Testis (tissue), 3 donors: ENCODE data around the gene PTP4A2. TPM values are rescaled to one million over a fixed set of nuclear protein-coding genes. Genes with fewer than 3 reads are reported as not detected.

Experiments used
- DNase-seq: peaks from one replicate; pipeline ENCODE4 v3.0.0-alpha.2; 2019
- H3K27ac ChIP-seq, 2 donors: fragments of 200-600 bp; sonication (generic); one replicate each; pipeline ENCODE4 v1.5.1; 2019
- H3K27me3 ChIP-seq: fragments of 200-600 bp; sonication (generic); one replicate; pipeline ENCODE4 v1.5.1; 2019
- H3K36me3 ChIP-seq: fragments of 200-600 bp; sonication (generic); one replicate; pipeline ENCODE4 v1.5.1; 2017; ENCODE audit warnings: low read depth; ENCODE audit errors: missing control alignments
- H3K4me1 ChIP-seq: fragments of 200-600 bp; sonication (generic); one replicate; pipeline ENCODE4 v1.5.1; 2019
- H3K4me3 ChIP-seq, 2 donors: fragments of 200-600 bp; sonication (generic); one replicate each; pipeline ENCODE4 v1.5.1; 2017 to 2019
- H3K9me3 ChIP-seq: fragments of 200-600 bp; sonication (generic); one replicate; pipeline ENCODE4 v1.5.1; 2017
- CTCF ChIP-seq, 3 experiments: fragments of 450-650 bp in 2 of 3; fragments of 200-600 bp in 1 of 3; sonication (generic) in 1 of 3; IDR thresholded peaks; one replicate each; pipeline ENCODE4 v1.5.1; 2016 to 2019; ENCODE audit warnings: antibody characterized with exemption in 3 of 3, mild to moderate bottlenecking in 2 of 3, moderate library complexity in 1 of 3
- POLR2A ChIP-seq: fragments of 450-650 bp; IDR thresholded peaks from one replicate; pipeline ENCODE4 v1.6.1; 2017; ENCODE audit warnings: antibody characterized with exemption, mild to moderate bottlenecking, moderate library complexity
- WGBS, 2 donors: methylation state at CpG; one replicate each; pipeline ENCODE4 v1.1.5; 2018; 5-methylcytosine and 5-hydroxymethylcytosine counted together
- intact Hi-C: fragments of 100-400 bp; cut with DNase I; formaldehyde crosslinking; loops from one replicate; pipeline ENCODE4 v1.15.1; 2023; ENCODE audit warnings: low total_unique reads
- polyA plus RNA-seq: library from polyadenylated mRNA; stranded (reverse); fragments of 350-450 nt; fragmentation: Illumina TruSeq; extraction: RNeasy Lipid Tissue Mini Kit (QIAGEN cat#74804); gene quantifications from one replicate; pipeline ENCODE4 v1.2.3, GENCODE V29; 2014; ENCODE audit warnings: low read depth, low replicate concordance; ENCODE audit not compliant: insufficient read depth
- total RNA-seq, 2 donors: library from RNA; depleted of rRNA; stranded (reverse); fragments of >200 nt; gene quantifications; one replicate each; pipeline ENCODE4 v1.2.3, GENCODE V29; 2016

The PTP4A2 gene
- total and polyA plus RNA-seq, 3 donors from 2014 or later: 137 to 305 (median 189) TPM

- no peaks in the 10 kb centered on the region for H3K27me3 ChIP-seq
- H3K27ac ChIP-seq: no peak overlapping the region
- no peak for DNase-seq
- 58 to 74% methylated on average over 3 of the region's 3 CpGs for WGBS, 2 donors
- no peak for TF ChIP-seq POLR2A
- TF ChIP-seq CTCF (IDR thresholded peaks at IDR 0.05): no peak
- no peak overlapping the region for H3K4me3 ChIP-seq
- H3K4me1 ChIP-seq: no peaks in the 10 kb centered on the region
- intact Hi-C loops: no loop called here
- no peaks in the 10 kb centered on the region for H3K9me3 ChIP-seq
- H3K36me3 ChIP-seq: no peaks in the 10 kb centered on the region
Measured at GRCh38 chr1:31981972-31982371, 43.8 kb upstream of the PTP4A2 start.

GRCh38 chr1:31981456-31981839 is 43.3 kb upstream of the PTP4A2 start:
- no peaks in the 10 kb centered on the region for H3K9me3 ChIP-seq
- whole genome bisulfite sequencing, 2 donors: 82 to 88% methylated on average over 2 of the region's 2 CpGs
- H3K27me3 ChIP-seq: no peaks in the 10 kb centered on the region
- TF ChIP-seq POLR2A (no peak), CTCF (IDR thresholded peaks at IDR 0.05) (no peak)
- H3K36me3 ChIP-seq: no peaks in the 10 kb centered on the region
- no peaks in the 10 kb centered on the region for H3K4me1 ChIP-seq
- no peak overlapping the region for H3K27ac ChIP-seq
- intact Hi-C loops: no loop called here
- H3K4me3 ChIP-seq: no peak overlapping the region
- DNase-seq: no peak

- H3K9me3 ChIP-seq: no peaks in the 10 kb centered on the region
- no peak overlapping the region for H3K27ac ChIP-seq
- no peaks in the 10 kb centered on the region for H3K27me3 ChIP-seq
- no peak for TF ChIP-seq CTCF (IDR thresholded peaks at IDR 0.05)
- TF ChIP-seq POLR2A: no peak
- WGBS, 2 donors: 90 to 93% methylated on average over 10 of the region's 10 CpGs
- intact Hi-C loops: no loop called here
- H3K36me3 ChIP-seq: no peaks in the 10 kb centered on the region
- H3K4me1 ChIP-seq: no peaks in the 10 kb centered on the region
- no peak overlapping the region for H3K4me3 ChIP-seq
- DNase-seq: no peak
Measured at GRCh38 chr1:31980835-31981455, 42.8 kb upstream of the PTP4A2 start.

- Histone ChIP-seq H3K4me3 (no peak overlapping the region), H3K4me1 (no peaks in the 10 kb centered on the region), H3K36me3 (no peaks in the 10 kb centered on the region), H3K27me3 (no peaks in the 10 kb centered on the region), H3K27ac (no peak overlapping the region), H3K9me3 (no peaks in the 10 kb centered on the region)
- WGBS, 2 donors: 75 to 90% methylated on average over 4 of the region's 4 CpGs
- intact Hi-C loops: no loop called here
- TF ChIP-seq POLR2A (no peak), CTCF (IDR thresholded peaks at IDR 0.05) (no peak)
- no peak for DNase-seq
Measured at GRCh38 chr1:31978843-31979400, 40.8 kb upstream of the PTP4A2 start.
